OCI-LY3 (cell line): ENCODE data around the gene ADAMTSL4.

Experiments
- H2AFZ ChIP-seq: fragments of 200-600, 300-600 bp; shearing (Covaris generic); 2 replicates; pipeline ENCODE4 v1.6.0; 2014; ENCODE audit warnings: antibody characterized with exemption, low read depth, low read length
- H3K27ac ChIP-seq: fragments of 200-600, 300-600 bp; sonication (generic); 2 replicates; pipeline ENCODE4 v1.5.1; 2014; ENCODE audit warnings: mild to moderate bottlenecking, low read length, moderate library complexity, mixed read lengths
- H3K27me3 ChIP-seq: fragments of 200-600, 300-600 bp; sonication (generic); 2 replicates; pipeline ENCODE4 v1.6.1; 2014; ENCODE audit warnings: low read depth, low read length, mixed read lengths
- H3K36me3 ChIP-seq: fragments of 200-600, 300-600 bp; sonication (generic); replicated peaks from 2 replicates; pipeline ENCODE3; 2014; ENCODE audit warnings: low read depth, low read length, mixed read lengths
- H3K4me1 ChIP-seq: fragments of 300-600, 200-600 bp; sonication (generic); 2 replicates; pipeline ENCODE4 v1.6.1; 2014; ENCODE audit warnings: low read length, mixed read lengths
- H3K4me2 ChIP-seq: fragments of 200-600, 300-600 bp; sonication (generic); 2 replicates; pipeline ENCODE4 v1.6.1; 2014; ENCODE audit warnings: low read length, mixed read lengths
- H3K4me3 ChIP-seq: fragments of 300-600, 200-600 bp; sonication (generic); 2 replicates; pipeline ENCODE4 v1.5.1; 2014; ENCODE audit warnings: antibody characterized with exemption, mild to moderate bottlenecking, low read length, moderate library complexity
- H3K79me2 ChIP-seq: fragments of 300-600, 200-600 bp; shearing (Covaris generic); 2 replicates; pipeline ENCODE4 v1.6.1; 2014; ENCODE audit warnings: mild to moderate bottlenecking, low read length, mixed read lengths
- H3K9ac ChIP-seq: fragments of 300-600, 200-600 bp; shearing (Covaris generic); 2 replicates; pipeline ENCODE4 v1.6.0; 2014; ENCODE audit warnings: mild to moderate bottlenecking, low read length, moderate library complexity
- H3K9me3 ChIP-seq: fragments of 200-600, 300-600 bp; shearing (Covaris generic); 2 replicates; pipeline ENCODE4 v1.6.1; 2014; ENCODE audit warnings: low read length, mixed read lengths; ENCODE audit not compliant: insufficient read depth
- H4K20me1 ChIP-seq: fragments of 200-600, 300-600 bp; sonication (generic); 2 replicates; pipeline ENCODE4 v1.6.1; 2016; ENCODE audit warnings: low read length, mixed read lengths; ENCODE audit not compliant: insufficient read depth
- CTCF ChIP-seq: fragments of 200-600, 300-600 bp; sonication (generic); IDR thresholded peaks from 2 replicates; pipeline ENCODE4 v1.5.1; 2014; ENCODE audit warnings: antibody characterized with exemption, low read length, low read depth
- EZH2phosphoT487 ChIP-seq: fragments of 200-600 bp; shearing (Covaris generic); IDR thresholded peaks from 2 replicates; pipeline ENCODE4 v1.6.1; 2018; ENCODE audit warnings: antibody characterized with exemption, mixed run types, low read depth

The ADAMTSL4 gene

GRCh38 chr1:150561974-150562445, 12.8 kb downstream of the ADAMTSL4 start:
- no peaks in the 10 kb centered on the region for H4K20me1 ChIP-seq
- peak overlapping the region; percentile 80 for H3K4me3 ChIP-seq
- no peaks in the 10 kb centered on the region for H3K9me3 ChIP-seq
- no peaks in the 10 kb centered on the region for H3K36me3 ChIP-seq
- peak overlapping the region; percentile 94 for H3K9ac ChIP-seq
- H3K27ac ChIP-seq = peak overlapping the region; percentile 90
- H3K4me2 ChIP-seq = peak overlapping the region; percentile 96
- H3K4me1 ChIP-seq = peaks cover 65% of the 10 kb centered on the region
- H3K27me3 ChIP-seq = no peaks in the 10 kb centered on the region
- no peak overlapping the region for H2AFZ ChIP-seq
- H3K79me2 ChIP-seq = peaks cover 53% of the 10 kb centered on the region
- no peak for TF ChIP-seq EZH2phosphoT487
- no peak for TF ChIP-seq CTCF

- Histone ChIP-seq H3K27ac (peak overlapping the region; percentile 90), H3K79me2 (peaks cover 55% of the 10 kb centered on the region), H3K9ac (peak overlapping the region; percentile 94), H3K9me3 (no peaks in the 10 kb centered on the region), H3K27me3 (no peaks in the 10 kb centered on the region), H3K4me2 (peak overlapping the region; percentile 96), H3K4me3 (peak overlapping the region; percentile 80), H4K20me1 (no peaks in the 10 kb centered on the region), H2AFZ (no peak overlapping the region), H3K4me1 (peaks cover 70% of the 10 kb centered on the region), H3K36me3 (no peaks in the 10 kb centered on the region)
- TF ChIP-seq CTCF = no peak
- TF ChIP-seq EZH2phosphoT487 = peak; percentile 84
These were observed 13.5 kb downstream of the ADAMTSL4 start for GRCh38 chr1:150562446-150563339.

GRCh38 chr1:150563340-150564038, 14.3 kb downstream of the ADAMTSL4 start:
- Histone ChIP-seq H3K27ac (peak overlapping the region; percentile 90), H3K36me3 (no peaks in the 10 kb centered on the region), H3K27me3 (no peaks in the 10 kb centered on the region), H3K4me1 (peaks cover 78% of the 10 kb centered on the region), H2AFZ (no peak overlapping the region), H3K9me3 (no peaks in the 10 kb centered on the region), H4K20me1 (no peaks in the 10 kb centered on the region), H3K4me2 (peak overlapping the region; percentile 93), H3K79me2 (peaks cover 60% of the 10 kb centered on the region), H3K9ac (peak overlapping the region; percentile 78), H3K4me3 (peak overlapping the region; percentile 70)
- TF ChIP-seq EZH2phosphoT487 (no peak), CTCF (peak; percentile 41; the same call in 1 of the 2 replicates)
